ENCODE measurements around the gene B3GNT7. TPM values are rescaled to one million over a fixed set of nuclear protein-coding genes. Genes with fewer than 3 reads are reported as not detected.

Gene B3GNT7
- total and polyA plus RNA-seq, 12 donors = 2.2 to 71.6 (median 47.7) TPM

GRCh38 chr2:231355508-231356465 lies 39.7 kb upstream of the B3GNT7 start:
- Histone ChIP-seq H3K27me3 (no peaks in the 10 kb centered on the region), H3K4me3 (no peak overlapping the region), H3K9me3 (replicated peaks in 1 of 3) (no peaks in the 10 kb centered on the region), H3K4me1 (replicated peaks in 1 of 2) (no peaks in the 10 kb centered on the region), H3K27ac (peak overlapping the region in 2 of 5 donors; percentile 57), H3K36me3 (replicated peaks in 1 of 2) (peaks cover 0 to 2% of the 10 kb centered on the region in 2 donors)
- 74 to 85% (median 78%) methylated on average over 19 to 28 of the region's 28 CpGs for WGBS, 4 donors
- intact Hi-C loops (cut with DNase I) = no loop called here
- peak in 1 of 7 donors; percentile 65 for DNase-seq
- TF ChIP-seq POLR2A (IDR thresholded peaks at IDR 0.05) (no peak), CTCF (IDR thresholded peaks at IDR 0.05) (no peak)

GRCh38 chr2:231356466-231356844 lies 39.1 kb upstream of the B3GNT7 start:
- Histone ChIP-seq H3K27me3 (no peaks in the 10 kb centered on the region), H3K9me3 (replicated peaks in 1 of 3) (no peaks in the 10 kb centered on the region), H3K27ac (peak overlapping the region in 1 of 5 donors; percentile 57), H3K4me1 (replicated peaks in 1 of 2) (no peaks in the 10 kb centered on the region), H3K36me3 (replicated peaks in 1 of 2) (peaks cover 0 to 5% of the 10 kb centered on the region in 2 donors), H3K4me3 (no peak overlapping the region)
- no peak for DNase-seq
- 62 to 80% (median 76%) methylated on average over 5 of the region's 5 CpGs for WGBS, 4 donors
- intact Hi-C loops (cut with DNase I) = no loop called here
- TF ChIP-seq POLR2A (IDR thresholded peaks at IDR 0.05) (no peak), CTCF (IDR thresholded peaks at IDR 0.05) (no peak)

- intact Hi-C loops (cut with DNase I) = no loop called here
- DNase-seq = no peak
- H3K36me3 ChIP-seq (replicated peaks in 1 of 2) = peaks cover 0 to 5% of the 10 kb centered on the region in 2 donors
These were observed 38.5 kb upstream of the B3GNT7 start for GRCh38 chr2:231357048-231357447.

More at GRCh38 chr2:231357048-231357447, 38.5 kb upstream of the B3GNT7 start:
- Histone ChIP-seq H3K27me3 (no peaks in the 10 kb centered on the region), H3K4me1 (replicated peaks in 1 of 2) (no peaks in the 10 kb centered on the region), H3K27ac (no peak overlapping the region), H3K9me3 (replicated peaks in 1 of 3) (no peaks in the 10 kb centered on the region), H3K4me3 (no peak overlapping the region)
- 80 to 96% (median 94%) methylated on average over 4 to 7 of the region's 7 CpGs for WGBS, 4 donors
- no peak for TF ChIP-seq POLR2A (IDR thresholded peaks at IDR 0.05)
- no peak for TF ChIP-seq CTCF (IDR thresholded peaks at IDR 0.05)
